ENCODE results near the gene FSIP1.

GRCh38 chr15:39682366-39682765 lies 100.3 kb downstream of the FSIP1 start:
- TF ChIP-seq GATA2 (IDR thresholded peaks at IDR 0.05; ENCODE audit: low read depth, low read length) (no peak), GATA3 (IDR thresholded peaks at IDR 0.05; ENCODE audit: low read depth, low read length) (no peak)
